Transverse colon (tissue), 4 donors: ENCODE results near the gene SENP8.

Experiments
- CTCF ChIP-seq, 5 experiments: fragments of 200-600 bp in 3 of 5; fragments of 450-650 bp in 2 of 5; sonication (generic) in 3 of 5; IDR thresholded peaks; 1 replicate in 2 of 5; 2 replicates in 3 of 5; pipeline ENCODE4 v1.5.1; 2016 to 2017; ENCODE audit warnings: antibody characterized with exemption in 5 of 5, inconsistent platforms in 3 of 5, mild to moderate bottlenecking in 2 of 5, moderate library complexity in 1 of 5
- POLR2A ChIP-seq: fragments of 450-650 bp; IDR thresholded peaks from one replicate; pipeline ENCODE4 v1.6.1; 2016; ENCODE audit warnings: antibody characterized with exemption, mild to moderate bottlenecking, moderate library complexity
- POLR2AphosphoS5 ChIP-seq, 3 donors: sonication (generic); formaldehyde crosslinking; IDR thresholded peaks; one replicate each; pipeline ENCODE4 v1.6.1; 2016; ENCODE audit warnings: antibody characterized with exemption in 3 of 3

- no peak for TF ChIP-seq CTCF (IDR thresholded peaks at IDR 0.05)
- TF ChIP-seq POLR2A = no peak
- no peak for TF ChIP-seq POLR2AphosphoS5 (IDR thresholded peaks at IDR 0.05)
Measured at GRCh38 chr15:72189250-72189902, 71.2 kb downstream of the SENP8 start.
